Activated naive CD4-positive, alpha-beta T cell treated with anti-CD3 and anti-CD28 coated beads, Interleukin-2, amount 50 U/mL, for 24 hours (primary cell): ENCODE measurements around the gene TRPM8.
"Not testable (repeated sequence)": the region's sequence is repeated elsewhere in the genome, so short reads cannot be mapped to it uniquely, and the experiment has no call there.

Source experiments
- H3K27ac Mint-ChIP-seq: one replicate; pipeline ENCODE4 v1.8.0; 2021; ENCODE audit warnings: mild to moderate bottlenecking, mixed read lengths
- H3K27me3 Mint-ChIP-seq: one replicate; pipeline ENCODE4 v1.8.0; 2021; ENCODE audit warnings: mixed read lengths
- H3K36me3 Mint-ChIP-seq: one replicate; pipeline ENCODE4 v1.8.0; 2021; ENCODE audit warnings: mixed read lengths
- H3K4me1 Mint-ChIP-seq: one replicate; pipeline ENCODE4 v1.8.0; 2021; ENCODE audit warnings: mixed read lengths
- H3K4me3 Mint-ChIP-seq: one replicate; pipeline ENCODE4 v1.8.0; 2021; ENCODE audit warnings: mild to moderate bottlenecking, mixed read lengths
- H3K9me3 Mint-ChIP-seq: one replicate; pipeline ENCODE4 v1.8.0; 2021; ENCODE audit warnings: mixed read lengths

TRPM8 gene

GRCh38 chr2:233917116-233917515 lies at the start of gene TRPM8:
TRPM8 (plus strand) TSS chr2:233917373; CDS start chr2:233926538, 9,165 bp downstream.
- H3K27me3 Mint-ChIP-seq: peaks cover 9% of the 10 kb centered on the region
- H3K4me1 Mint-ChIP-seq: no peaks in the 10 kb centered on the region
- no peak within 1 kb of the TSS for H3K27ac Mint-ChIP-seq
- H3K9me3 Mint-ChIP-seq: no peaks in the 10 kb centered on the region
- no peaks in the 10 kb centered on the region for H3K36me3 Mint-ChIP-seq
- no peak within 1 kb of the TSS for H3K4me3 Mint-ChIP-seq

DNA sequence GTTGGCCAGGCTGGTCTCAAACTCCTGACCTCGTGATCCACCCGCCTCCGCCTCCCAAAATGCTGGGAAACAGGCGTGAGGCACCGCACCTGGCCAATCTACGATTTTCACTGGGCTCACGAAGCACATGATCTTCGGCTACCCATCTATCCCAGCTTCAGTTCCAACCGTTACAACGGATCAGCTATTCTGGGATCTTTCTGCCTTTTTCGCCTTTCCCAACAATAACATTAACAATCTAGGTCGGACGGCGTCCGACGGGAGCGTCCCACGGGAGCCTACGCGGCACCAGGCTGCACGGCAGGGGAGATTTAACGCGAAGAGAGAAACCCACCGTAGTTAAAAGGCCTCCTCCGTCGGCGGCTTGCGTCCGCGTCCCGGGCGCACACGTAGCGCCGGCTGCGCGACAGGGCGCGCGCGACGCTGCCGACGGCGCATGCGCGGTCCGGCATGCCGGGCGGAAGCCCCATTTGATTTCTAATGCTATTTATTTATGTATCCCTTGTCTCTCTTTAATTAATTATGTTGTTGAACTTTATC lies 49.1 kb upstream of the TRPM8 start, which contains the start of gene MSL3B:
Gene MSL3B, minus strand, starts transcription at position 394 of the 540 bp plus-strand sequence.
- H3K4me3 Mint-ChIP-seq: peak within 1 kb of the TSS; percentile 94
- peaks cover 11% of the 10 kb centered on the region for H3K36me3 Mint-ChIP-seq
- peak within 1 kb of the TSS; percentile 87 for H3K27ac Mint-ChIP-seq
- peaks cover 17% of the 10 kb centered on the region for H3K27me3 Mint-ChIP-seq
- peaks cover 13% of the 10 kb centered on the region for H3K9me3 Mint-ChIP-seq
- H3K4me1 Mint-ChIP-seq: peaks cover 8% of the 10 kb centered on the region

- Mint-ChIP-seq H3K36me3 (peaks cover 12% of the 10 kb centered on the region), H3K4me1 (peaks cover 8% of the 10 kb centered on the region), H3K9me3 (peaks cover 13% of the 10 kb centered on the region), H3K4me3 (no peak overlapping the region), H3K27ac (peak overlapping the region; percentile 30), H3K27me3 (peaks cover 23% of the 10 kb centered on the region)
These were observed 45.7 kb upstream of the TRPM8 start for GRCh38 chr2:233871432-233871831.

- not testable (repeated sequence) for H3K27ac Mint-ChIP-seq, H3K4me3 Mint-ChIP-seq, H3K4me1 Mint-ChIP-seq
- Mint-ChIP-seq H3K36me3 (peaks cover 12% of the 10 kb centered on the region), H3K27me3 (peaks cover 23% of the 10 kb centered on the region), H3K9me3 (peaks cover 13% of the 10 kb centered on the region)
These were observed 45.0 kb upstream of the TRPM8 start for GRCh38 chr2:233872125-233872524.

- no peaks in the 10 kb centered on the region for H3K4me1 Mint-ChIP-seq
- peaks cover 32% of the 10 kb centered on the region for H3K9me3 Mint-ChIP-seq
- peaks cover 31% of the 10 kb centered on the region for H3K27me3 Mint-ChIP-seq
- no peak overlapping the region for H3K27ac Mint-ChIP-seq
- peaks cover 10% of the 10 kb centered on the region for H3K36me3 Mint-ChIP-seq
- no peak overlapping the region for H3K4me3 Mint-ChIP-seq
These were observed 34.8 kb upstream of the TRPM8 start for GRCh38 chr2:233882353-233882752.

DNA sequence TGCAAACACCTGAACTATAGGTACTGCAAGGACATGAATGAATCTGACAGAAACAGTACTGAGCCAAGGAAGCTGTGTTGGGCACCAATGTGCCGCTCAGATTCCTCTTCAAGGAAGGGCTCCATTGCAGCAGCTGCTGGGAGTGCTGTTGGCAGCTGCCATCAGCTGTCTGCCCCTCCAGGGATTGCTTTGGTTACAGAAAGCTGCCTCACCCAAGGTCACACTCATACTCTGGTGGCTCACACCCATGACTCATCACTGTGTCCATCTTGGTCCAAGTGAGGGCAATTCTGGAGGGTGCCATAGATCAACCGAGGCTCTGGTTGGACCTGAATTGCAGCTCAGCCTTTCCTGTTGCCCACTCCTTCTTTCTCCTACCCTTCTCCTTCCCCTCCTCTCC lies 24.4 kb upstream of the TRPM8 start:
- no peak overlapping the region for H3K4me3 Mint-ChIP-seq
- H3K9me3 Mint-ChIP-seq: no peaks in the 10 kb centered on the region
- H3K4me1 Mint-ChIP-seq: no peaks in the 10 kb centered on the region
- no peak overlapping the region for H3K27ac Mint-ChIP-seq
- H3K27me3 Mint-ChIP-seq: peaks cover 12% of the 10 kb centered on the region
- H3K36me3 Mint-ChIP-seq: no peaks in the 10 kb centered on the region

DNA sequence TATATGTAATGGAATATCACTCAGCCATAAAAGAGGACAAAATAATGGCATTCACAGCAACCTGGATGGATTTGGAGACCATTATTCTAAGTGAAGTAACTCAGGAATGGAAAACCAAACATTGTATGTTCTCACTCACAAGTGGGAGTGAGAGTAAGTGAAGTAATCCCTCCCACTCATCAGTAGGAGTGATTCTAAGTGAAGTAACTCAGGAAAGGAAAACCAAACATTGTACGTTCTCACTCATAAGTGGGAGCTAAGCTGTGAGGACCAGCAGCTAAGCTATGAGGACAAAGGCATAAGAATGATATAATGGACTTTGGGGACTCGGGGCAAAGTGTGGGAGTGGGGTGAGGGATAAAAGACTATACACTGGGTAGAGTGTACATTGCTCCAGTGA lies 20.9 kb upstream of the TRPM8 start:
- not testable (repeated sequence) for H3K9me3 Mint-ChIP-seq, H3K36me3 Mint-ChIP-seq, H3K4me3 Mint-ChIP-seq, H3K27ac Mint-ChIP-seq, H3K27me3 Mint-ChIP-seq
- peaks cover 19% of the 10 kb centered on the region for H3K4me1 Mint-ChIP-seq

- H3K4me3 Mint-ChIP-seq: no peak overlapping the region
- peaks cover 2% of the 10 kb centered on the region for H3K36me3 Mint-ChIP-seq
- peaks cover 4% of the 10 kb centered on the region for H3K27me3 Mint-ChIP-seq
- H3K9me3 Mint-ChIP-seq: no peaks in the 10 kb centered on the region
- peaks cover 19% of the 10 kb centered on the region for H3K4me1 Mint-ChIP-seq
- H3K27ac Mint-ChIP-seq: no peak overlapping the region
These were observed 15.8 kb upstream of the TRPM8 start for GRCh38 chr2:233901367-233901766.

- peaks cover 19% of the 10 kb centered on the region for H3K4me1 Mint-ChIP-seq
- peaks cover 2% of the 10 kb centered on the region for H3K36me3 Mint-ChIP-seq
- no peak overlapping the region for H3K27ac Mint-ChIP-seq
- peaks cover 5% of the 10 kb centered on the region for H3K27me3 Mint-ChIP-seq
- no peaks in the 10 kb centered on the region for H3K9me3 Mint-ChIP-seq
- H3K4me3 Mint-ChIP-seq: no peak overlapping the region
These were observed 15.3 kb upstream of the TRPM8 start for GRCh38 chr2:233901884-233902283.

DNA sequence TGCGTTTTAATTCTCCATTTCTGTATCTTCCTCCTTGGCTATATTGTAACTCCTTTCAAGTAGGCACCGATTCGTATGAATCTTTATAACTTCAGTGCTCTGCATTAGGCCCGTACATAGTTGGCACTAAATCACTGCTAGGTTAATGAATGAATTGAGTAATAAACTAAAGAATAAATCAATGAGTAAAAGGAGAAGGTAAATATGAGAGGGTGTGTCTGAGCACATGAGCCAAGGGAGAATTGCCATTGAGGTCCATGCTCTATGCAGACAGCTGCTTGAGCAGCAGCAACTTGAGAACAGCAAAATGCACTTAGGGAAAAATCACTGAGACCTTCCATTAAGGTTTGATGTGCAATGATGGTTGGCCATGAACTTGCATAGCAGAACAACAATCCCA lies 11.2 kb upstream of the TRPM8 start:
- Mint-ChIP-seq H3K4me1 (no peaks in the 10 kb centered on the region), H3K27ac (no peak overlapping the region), H3K27me3 (peaks cover 5% of the 10 kb centered on the region), H3K9me3 (no peaks in the 10 kb centered on the region), H3K36me3 (peaks cover 2% of the 10 kb centered on the region), H3K4me3 (no peak overlapping the region)

DNA sequence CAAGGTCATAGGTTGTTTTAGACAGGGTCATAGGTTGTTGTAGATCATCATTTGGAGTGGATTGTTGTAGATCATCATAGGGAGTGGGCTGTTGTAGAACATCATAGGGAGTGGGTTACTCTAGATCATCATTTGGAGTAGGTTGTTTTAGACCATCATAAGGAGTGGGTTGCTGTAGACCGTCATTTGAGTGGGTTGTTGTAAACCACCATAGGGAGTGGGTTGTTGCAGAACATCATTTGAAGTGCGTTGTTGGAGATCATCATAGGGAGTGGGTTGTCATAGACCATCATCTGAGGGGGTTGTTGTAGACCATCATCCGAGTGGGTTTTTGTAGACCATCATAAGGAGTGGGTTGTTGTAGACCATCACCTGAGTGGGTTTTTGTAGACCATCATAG lies 9.5 kb upstream of the TRPM8 start:
- Mint-ChIP-seq H3K4me3 (no peak overlapping the region), H3K9me3 (no peaks in the 10 kb centered on the region), H3K4me1 (no peaks in the 10 kb centered on the region), H3K27ac (no peak overlapping the region), H3K36me3 (peaks cover 2% of the 10 kb centered on the region), H3K27me3 (peaks cover 9% of the 10 kb centered on the region)

- no peaks in the 10 kb centered on the region for H3K9me3 Mint-ChIP-seq
- H3K36me3 Mint-ChIP-seq: no peaks in the 10 kb centered on the region
- no peak overlapping the region for H3K27ac Mint-ChIP-seq
- peaks cover 13% of the 10 kb centered on the region for H3K27me3 Mint-ChIP-seq
- no peak overlapping the region for H3K4me3 Mint-ChIP-seq
- H3K4me1 Mint-ChIP-seq: no peaks in the 10 kb centered on the region
These were observed 4.3 kb upstream of the TRPM8 start for GRCh38 chr2:233912691-233913423.

DNA sequence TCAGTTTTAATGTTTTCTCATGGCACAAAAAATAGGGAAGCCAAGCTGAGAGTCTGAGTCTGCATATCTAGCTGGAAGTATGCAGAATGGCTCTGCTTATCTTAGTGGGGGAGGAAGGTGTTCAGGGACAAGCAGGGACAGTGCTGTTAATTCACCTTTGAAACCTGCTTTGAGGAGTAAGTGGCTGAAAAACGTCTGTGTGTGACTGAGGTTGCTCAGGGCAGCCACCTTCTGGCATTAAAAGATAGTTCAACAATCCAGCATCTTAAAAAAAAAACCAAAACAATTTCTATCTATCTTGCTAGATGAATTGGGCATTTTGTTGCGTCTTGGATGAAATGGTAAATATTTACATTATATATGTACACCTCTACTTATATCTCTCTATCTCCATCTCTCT lies 2.0 kb upstream of the TRPM8 start:
- H3K4me3 Mint-ChIP-seq: no peak overlapping the region
- H3K9me3 Mint-ChIP-seq: no peaks in the 10 kb centered on the region
- H3K27ac Mint-ChIP-seq: no peak overlapping the region
- peaks cover 13% of the 10 kb centered on the region for H3K27me3 Mint-ChIP-seq
- H3K36me3 Mint-ChIP-seq: no peaks in the 10 kb centered on the region
- no peaks in the 10 kb centered on the region for H3K4me1 Mint-ChIP-seq

DNA sequence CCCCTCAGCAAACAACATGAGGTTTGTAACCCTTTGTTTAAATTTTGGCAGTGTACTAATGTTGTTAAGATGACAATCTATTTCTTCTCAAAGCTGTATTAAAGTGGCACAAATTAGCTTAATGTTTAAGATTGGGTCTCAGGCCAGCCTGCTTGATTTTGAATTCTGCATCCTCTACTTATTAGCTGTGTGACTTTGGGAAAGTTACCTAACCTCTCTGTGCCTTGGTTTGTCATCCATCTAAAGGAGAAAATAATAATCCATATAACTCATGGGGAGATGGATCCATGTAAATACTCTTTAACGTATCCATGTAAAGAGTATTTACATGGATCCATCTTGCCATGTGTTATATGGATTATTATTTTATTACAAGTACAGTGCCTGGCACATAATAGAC lies 2.1 kb downstream of the TRPM8 start:
- Mint-ChIP-seq H3K4me3 (no peak overlapping the region), H3K27me3 (peaks cover 14% of the 10 kb centered on the region), H3K27ac (no peak overlapping the region), H3K4me1 (no peaks in the 10 kb centered on the region), H3K36me3 (no peaks in the 10 kb centered on the region), H3K9me3 (no peaks in the 10 kb centered on the region)

- H3K27me3 Mint-ChIP-seq: peaks cover 18% of the 10 kb centered on the region
- H3K27ac Mint-ChIP-seq: no peak overlapping the region
- H3K4me3 Mint-ChIP-seq: no peak overlapping the region
- no peaks in the 10 kb centered on the region for H3K9me3 Mint-ChIP-seq
- no peaks in the 10 kb centered on the region for H3K36me3 Mint-ChIP-seq
- H3K4me1 Mint-ChIP-seq: no peaks in the 10 kb centered on the region
These were observed 2.8 kb downstream of the TRPM8 start for GRCh38 chr2:233919938-233920337.

DNA sequence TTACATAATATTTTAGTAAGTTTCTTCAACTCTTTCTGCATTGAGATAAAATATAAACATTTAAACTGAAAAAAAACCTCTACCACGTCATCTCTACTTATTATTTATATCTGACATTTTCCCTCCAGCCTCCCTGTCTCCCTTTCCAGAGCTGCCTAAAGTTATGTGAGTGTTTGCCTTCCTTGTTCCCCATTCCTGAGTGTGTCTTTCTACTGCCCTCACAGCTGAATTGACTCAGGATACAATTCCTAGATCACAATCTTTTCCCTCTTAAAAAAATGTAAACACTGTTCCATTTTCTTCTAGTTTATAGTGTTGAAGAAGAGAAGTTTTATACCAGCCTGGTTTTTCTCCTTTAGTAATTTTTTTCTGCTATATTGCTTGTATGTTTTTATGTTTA lies 5.3 kb downstream of the TRPM8 start:
- peaks cover 15% of the 10 kb centered on the region for H3K27me3 Mint-ChIP-seq
- no peak overlapping the region for H3K27ac Mint-ChIP-seq
- H3K4me1 Mint-ChIP-seq: no peaks in the 10 kb centered on the region
- H3K4me3 Mint-ChIP-seq: no peak overlapping the region
- no peaks in the 10 kb centered on the region for H3K9me3 Mint-ChIP-seq
- H3K36me3 Mint-ChIP-seq: no peaks in the 10 kb centered on the region

DNA sequence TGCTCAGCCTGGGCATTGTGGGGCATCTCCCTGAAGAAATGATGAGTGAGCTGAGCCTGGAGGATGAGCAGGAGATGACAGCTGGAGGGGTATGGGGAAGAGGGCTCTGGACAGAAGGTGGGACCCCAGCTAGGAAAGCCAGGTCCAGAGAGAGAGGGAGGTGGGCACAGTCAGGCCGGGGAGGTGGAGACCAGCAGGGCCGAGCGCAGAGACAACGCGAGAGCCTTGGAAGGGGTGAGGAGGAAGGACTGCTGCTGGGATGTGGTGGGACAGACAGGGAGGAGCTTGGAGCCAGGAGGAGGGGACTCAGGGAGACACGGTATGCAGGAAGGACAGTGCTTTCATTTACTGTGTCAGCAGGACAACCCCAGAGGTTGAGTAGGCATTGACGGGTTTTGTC lies 8.2 kb downstream of the TRPM8 start:
- H3K9me3 Mint-ChIP-seq: no peaks in the 10 kb centered on the region
- H3K27me3 Mint-ChIP-seq: peaks cover 25% of the 10 kb centered on the region
- no peak overlapping the region for H3K4me3 Mint-ChIP-seq
- no peaks in the 10 kb centered on the region for H3K36me3 Mint-ChIP-seq
- H3K27ac Mint-ChIP-seq: no peak overlapping the region
- H3K4me1 Mint-ChIP-seq: no peaks in the 10 kb centered on the region
